DOHH2 (cell line): ENCODE data around the gene TOMM70.

Experiments
- H3F3A ChIP-seq: fragments of 200-600 bp; sonication (generic), shearing (Covaris generic); 2 replicates; pipeline ENCODE4 v1.6.0; 2016; ENCODE audit warnings: antibody characterized with exemption, mild to moderate bottlenecking; ENCODE audit not compliant: control insufficient read depth, insufficient read depth
- H3K27ac ChIP-seq: fragments of 200-600 bp; sonication (generic); 2 replicates; pipeline ENCODE4 v1.5.1; 2014; ENCODE audit warnings: low read depth, mild to moderate bottlenecking, low read length, moderate library complexity
- H3K27me3 ChIP-seq: fragments of 200-600 bp; sonication (generic); 2 replicates; pipeline ENCODE4 v1.6.1; 2014; ENCODE audit warnings: mild to moderate bottlenecking, low read length, mixed read lengths; ENCODE audit not compliant: control insufficient read depth
- H3K36me3 ChIP-seq: fragments of 200-600 bp; sonication (generic); 2 replicates; pipeline ENCODE4 v1.6.1; 2014; ENCODE audit warnings: mild to moderate bottlenecking, low read length, moderate library complexity, mixed read lengths; ENCODE audit not compliant: control insufficient read depth
- H3K4me1 ChIP-seq: fragments of 200-600 bp; sonication (generic); 2 replicates; pipeline ENCODE4 v1.6.1; 2014; ENCODE audit warnings: mild to moderate bottlenecking, low read length, mixed read lengths; ENCODE audit not compliant: control insufficient read depth
- H3K4me2 ChIP-seq: fragments of 200-600 bp; sonication (generic); 2 replicates; pipeline ENCODE4 v1.6.0; 2014; ENCODE audit warnings: mild to moderate bottlenecking, low read length, moderate library complexity
- H3K4me3 ChIP-seq: fragments of 200-600 bp; sonication (generic); 2 replicates; pipeline ENCODE4 v1.5.1; 2014; ENCODE audit warnings: mild to moderate bottlenecking, low read length, mixed read lengths
- H3K79me2 ChIP-seq: fragments of 200-600 bp; sonication (generic); 2 replicates; pipeline ENCODE4 v1.6.1; 2014; ENCODE audit warnings: mild to moderate bottlenecking, low read length, mixed read lengths; ENCODE audit not compliant: control insufficient read depth
- H3K9me2 ChIP-seq: fragments of 200-600 bp; sonication (generic); replicated peaks from 2 replicates; pipeline ENCODE4 v1.6.1; 2014; ENCODE audit warnings: mild to moderate bottlenecking, low read length, mixed read lengths; ENCODE audit not compliant: control insufficient read depth
- H3K9me3 ChIP-seq: fragments of 200-600 bp; sonication (generic); 2 replicates; pipeline ENCODE4 v1.6.1; 2014; ENCODE audit warnings: antibody characterized with exemption, low read length, mixed read lengths; ENCODE audit not compliant: control insufficient read depth, insufficient read depth
- H4K20me1 ChIP-seq: fragments of 200-600 bp; sonication (generic); 2 replicates; pipeline ENCODE4 v1.6.0; 2014; ENCODE audit warnings: low read depth, mild to moderate bottlenecking, antibody characterized with exemption, low read length, moderate library complexity; ENCODE audit not compliant: control insufficient read depth, insufficient read depth
- EZH2phosphoT487 ChIP-seq: fragments of 200-600 bp; sonication (generic); IDR thresholded peaks from 2 replicates; pipeline ENCODE4 v1.6.1; 2017; ENCODE audit warnings: borderline replicate concordance, mild to moderate bottlenecking, antibody characterized with exemption, low read length, moderate library complexity, mixed read lengths
- TF ChIP-seq, protein P1 (sequence below): fragments of 200-600 bp; sonication (generic); IDR thresholded peaks from one replicate; pipeline ENCODE4 v1.5.1; 2014; ENCODE audit warnings: antibody characterized with exemption, mild to moderate bottlenecking, low read depth, low read length; ENCODE audit not compliant: poor library complexity, severe bottlenecking

Gene TOMM70

DNA sequence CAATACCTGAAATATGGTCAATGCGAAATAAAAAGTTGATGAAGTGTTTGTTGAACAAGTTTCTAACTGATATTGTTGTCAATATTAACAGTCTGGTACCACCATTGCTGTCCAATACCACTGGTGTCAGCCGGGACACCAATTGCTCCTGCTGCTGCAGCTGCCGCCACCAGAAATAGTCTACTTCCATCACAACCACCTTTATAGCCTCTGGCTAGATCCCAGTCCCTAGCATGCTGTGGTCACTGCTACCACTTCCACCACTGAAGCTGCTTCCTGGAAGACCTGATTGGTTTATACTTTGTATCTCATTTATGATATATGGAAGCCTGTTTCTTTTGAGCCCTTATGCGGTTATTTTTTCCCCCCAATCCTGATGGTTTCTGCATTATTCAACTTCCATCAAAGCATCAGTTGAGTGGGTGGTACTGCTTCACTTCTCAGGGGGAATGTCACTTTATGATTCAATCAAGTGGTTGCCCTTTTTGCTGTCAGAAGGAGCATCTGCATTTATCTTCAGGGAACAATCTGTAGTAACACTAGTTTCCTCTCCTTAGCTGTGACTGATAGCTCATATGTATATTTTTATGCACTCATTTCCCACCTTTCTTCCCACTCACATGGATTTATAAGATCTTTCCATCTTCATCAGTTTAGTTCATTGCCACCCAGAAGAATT lies 12.2 kb upstream of the TOMM70 start:
- Histone ChIP-seq H3K36me3 (0 out of 2 replicates have a peak, but pooled peaks cover 3% of the 10 kb centered on the region), H3K4me1 (no peaks in the 10 kb centered on the region), H3K27ac (no peak overlapping the region), H3K4me2 (no peak overlapping the region), H3F3A (no peaks in the 10 kb centered on the region), H3K79me2 (peaks cover 3% of the 10 kb centered on the region; the same call in 1 of the 2 replicates), H4K20me1 (no peaks in the 10 kb centered on the region), H3K27me3 (no peaks in the 10 kb centered on the region), H3K4me3 (no peak overlapping the region), H3K9me3 (no peaks in the 10 kb centered on the region; the same call in 1 of the 2 replicates), H3K9me2 (no peaks in the 10 kb centered on the region)
- TF ChIP-seq, protein P1, sequence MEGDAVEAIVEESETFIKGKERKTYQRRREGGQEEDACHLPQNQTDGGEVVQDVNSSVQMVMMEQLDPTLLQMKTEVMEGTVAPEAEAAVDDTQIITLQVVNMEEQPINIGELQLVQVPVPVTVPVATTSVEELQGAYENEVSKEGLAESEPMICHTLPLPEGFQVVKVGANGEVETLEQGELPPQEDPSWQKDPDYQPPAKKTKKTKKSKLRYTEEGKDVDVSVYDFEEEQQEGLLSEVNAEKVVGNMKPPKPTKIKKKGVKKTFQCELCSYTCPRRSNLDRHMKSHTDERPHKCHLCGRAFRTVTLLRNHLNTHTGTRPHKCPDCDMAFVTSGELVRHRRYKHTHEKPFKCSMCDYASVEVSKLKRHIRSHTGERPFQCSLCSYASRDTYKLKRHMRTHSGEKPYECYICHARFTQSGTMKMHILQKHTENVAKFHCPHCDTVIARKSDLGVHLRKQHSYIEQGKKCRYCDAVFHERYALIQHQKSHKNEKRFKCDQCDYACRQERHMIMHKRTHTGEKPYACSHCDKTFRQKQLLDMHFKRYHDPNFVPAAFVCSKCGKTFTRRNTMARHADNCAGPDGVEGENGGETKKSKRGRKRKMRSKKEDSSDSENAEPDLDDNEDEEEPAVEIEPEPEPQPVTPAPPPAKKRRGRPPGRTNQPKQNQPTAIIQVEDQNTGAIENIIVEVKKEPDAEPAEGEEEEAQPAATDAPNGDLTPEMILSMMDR = no peak
- TF ChIP-seq EZH2phosphoT487 = no peak

DNA sequence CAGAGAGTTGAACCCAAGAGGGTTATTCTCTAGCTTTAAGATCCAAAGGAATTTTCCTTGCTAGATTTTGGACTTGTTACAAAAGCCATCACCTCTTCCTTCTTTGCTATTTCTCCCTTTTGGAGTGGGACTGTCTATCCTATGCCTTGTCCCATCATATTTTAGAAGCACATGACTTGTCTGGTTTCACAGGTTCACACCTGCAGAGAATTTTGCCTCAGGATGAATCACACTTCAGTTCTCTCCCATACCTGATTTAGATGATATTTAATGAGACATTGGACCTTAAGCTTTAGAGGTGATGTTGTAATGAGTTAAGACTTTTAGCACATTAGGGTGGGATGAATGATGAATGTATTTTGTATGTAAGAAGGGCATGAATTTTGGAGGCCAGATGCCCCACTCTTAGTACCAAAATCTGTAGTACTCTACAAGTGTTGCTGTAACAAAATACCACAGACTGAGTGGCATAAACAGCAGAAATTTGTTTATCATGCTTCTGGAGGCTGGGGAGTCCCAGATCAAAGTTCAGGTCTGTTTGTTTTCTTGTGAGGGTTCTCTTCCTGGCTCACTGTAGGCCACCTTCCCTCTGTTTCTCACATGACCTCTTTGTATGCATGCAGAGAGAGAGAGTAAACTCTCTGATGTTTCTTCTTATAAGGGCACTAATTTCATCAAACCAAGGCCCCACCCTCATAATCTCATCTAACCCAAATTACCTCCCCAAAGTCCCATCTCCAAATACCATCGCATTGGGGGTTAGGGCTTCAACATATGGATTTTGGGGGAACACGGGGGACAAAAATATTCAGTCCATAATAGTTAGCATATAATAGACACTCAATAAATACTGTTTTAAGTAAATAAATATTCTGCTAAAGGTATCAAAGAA lies 10.4 kb upstream of the TOMM70 start:
- peaks cover 5% of the 10 kb centered on the region; the same call in 1 of the 2 replicates for H3K79me2 ChIP-seq
- H3K36me3 ChIP-seq = 0 out of 2 replicates have a peak, but pooled peaks cover 3% of the 10 kb centered on the region
- TF ChIP-seq, protein P1 = no peak
- TF ChIP-seq EZH2phosphoT487 = no peak
- no peaks in the 10 kb centered on the region for H3K9me2 ChIP-seq
- H3K27me3 ChIP-seq = no peaks in the 10 kb centered on the region
- no peak overlapping the region for H3K27ac ChIP-seq
- H3K4me2 ChIP-seq = no peak overlapping the region
- H3K4me1 ChIP-seq = no peaks in the 10 kb centered on the region
- no peaks in the 10 kb centered on the region; the same call in 1 of the 2 replicates for H3K9me3 ChIP-seq
- H3F3A ChIP-seq = no peaks in the 10 kb centered on the region
- no peak overlapping the region for H3K4me3 ChIP-seq
- no peaks in the 10 kb centered on the region for H4K20me1 ChIP-seq

DNA sequence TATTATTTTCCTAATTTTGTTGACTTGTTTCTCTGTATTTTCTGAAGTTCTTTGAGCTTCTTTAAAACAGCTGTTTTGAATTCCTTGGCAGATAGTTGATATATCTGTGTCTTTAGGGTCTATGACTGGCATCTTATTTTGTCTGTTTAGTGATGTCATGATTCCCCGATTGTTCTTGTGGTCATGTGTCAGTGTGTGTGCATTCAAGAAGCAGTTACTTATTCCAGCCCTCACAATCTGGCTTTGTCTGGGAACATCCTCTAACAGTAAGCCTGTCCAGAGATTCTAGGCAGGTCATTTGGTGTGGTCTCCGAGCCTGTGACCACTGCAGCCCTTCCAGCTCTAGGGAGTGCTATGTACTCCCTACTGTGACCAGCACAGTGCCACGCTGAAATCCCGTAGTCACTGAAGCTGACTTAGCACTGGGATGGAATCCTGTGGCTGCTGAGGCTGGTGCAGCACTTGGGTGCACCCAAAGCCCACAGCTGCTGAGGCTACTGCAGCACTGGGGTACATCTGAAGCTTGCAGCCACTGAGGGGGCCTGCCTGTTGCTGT lies 7.2 kb upstream of the TOMM70 start:
- Histone ChIP-seq H3F3A (no peaks in the 10 kb centered on the region), H3K79me2 (peaks cover 19% of the 10 kb centered on the region), H4K20me1 (no peaks in the 10 kb centered on the region), H3K4me1 (peaks cover 14% of the 10 kb centered on the region), H3K9me2 (no peaks in the 10 kb centered on the region), H3K9me3 (no peaks in the 10 kb centered on the region; the same call in 1 of the 2 replicates), H3K36me3 (0 out of 2 replicates have a peak, but pooled peaks cover 3% of the 10 kb centered on the region), H3K27ac (no peak overlapping the region), H3K4me3 (no peak overlapping the region), H3K4me2 (no peak overlapping the region), H3K27me3 (no peaks in the 10 kb centered on the region)
- TF ChIP-seq, protein P1 = no peak
- no peak for TF ChIP-seq EZH2phosphoT487
